Esophagus muscularis mucosa (tissue), 4 donors: Measurements from ENCODE around the gene STX17.

ENCODE experiments used
- EP300 ChIP-seq: sonication (generic); formaldehyde crosslinking; IDR thresholded peaks from one replicate; pipeline ENCODE4 v1.6.1; 2017; ENCODE audit warnings: antibody characterized with exemption
- POLR2A ChIP-seq: fragments of 450-650 bp; IDR thresholded peaks from one replicate; pipeline ENCODE4 v1.6.1; 2017; ENCODE audit warnings: antibody characterized with exemption, moderate library complexity, mild to moderate bottlenecking, low read depth
- POLR2AphosphoS5 ChIP-seq, 2 donors: sonication (generic); formaldehyde crosslinking; IDR thresholded peaks; one replicate each; pipeline ENCODE4 v1.6.1; 2017; ENCODE audit warnings: antibody characterized with exemption in 2 of 2
- TF ChIP-seq, protein P1 (sequence below), 3 experiments: fragments of 200-600 bp in 2 of 3; fragments of 450-650 bp in 1 of 3; sonication (generic) in 2 of 3; IDR thresholded peaks; one replicate each; pipeline ENCODE4 v1.5.1; 2017 to 2019; ENCODE audit warnings: antibody characterized with exemption in 3 of 3, mild to moderate bottlenecking in 2 of 3, moderate library complexity in 1 of 3

GRCh38 chr9:99948482-99948881 is 42.0 kb downstream of the STX17 start:
- no peak for TF ChIP-seq EP300
- TF ChIP-seq, protein P1, sequence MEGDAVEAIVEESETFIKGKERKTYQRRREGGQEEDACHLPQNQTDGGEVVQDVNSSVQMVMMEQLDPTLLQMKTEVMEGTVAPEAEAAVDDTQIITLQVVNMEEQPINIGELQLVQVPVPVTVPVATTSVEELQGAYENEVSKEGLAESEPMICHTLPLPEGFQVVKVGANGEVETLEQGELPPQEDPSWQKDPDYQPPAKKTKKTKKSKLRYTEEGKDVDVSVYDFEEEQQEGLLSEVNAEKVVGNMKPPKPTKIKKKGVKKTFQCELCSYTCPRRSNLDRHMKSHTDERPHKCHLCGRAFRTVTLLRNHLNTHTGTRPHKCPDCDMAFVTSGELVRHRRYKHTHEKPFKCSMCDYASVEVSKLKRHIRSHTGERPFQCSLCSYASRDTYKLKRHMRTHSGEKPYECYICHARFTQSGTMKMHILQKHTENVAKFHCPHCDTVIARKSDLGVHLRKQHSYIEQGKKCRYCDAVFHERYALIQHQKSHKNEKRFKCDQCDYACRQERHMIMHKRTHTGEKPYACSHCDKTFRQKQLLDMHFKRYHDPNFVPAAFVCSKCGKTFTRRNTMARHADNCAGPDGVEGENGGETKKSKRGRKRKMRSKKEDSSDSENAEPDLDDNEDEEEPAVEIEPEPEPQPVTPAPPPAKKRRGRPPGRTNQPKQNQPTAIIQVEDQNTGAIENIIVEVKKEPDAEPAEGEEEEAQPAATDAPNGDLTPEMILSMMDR (IDR thresholded peaks at IDR 0.05), result no peak
- TF ChIP-seq POLR2AphosphoS5 (IDR thresholded peaks at IDR 0.05), result no peak
- no peak for TF ChIP-seq POLR2A
